Measurements from ENCODE around the gene SEMA4D.

Gene SEMA4D

DNA sequence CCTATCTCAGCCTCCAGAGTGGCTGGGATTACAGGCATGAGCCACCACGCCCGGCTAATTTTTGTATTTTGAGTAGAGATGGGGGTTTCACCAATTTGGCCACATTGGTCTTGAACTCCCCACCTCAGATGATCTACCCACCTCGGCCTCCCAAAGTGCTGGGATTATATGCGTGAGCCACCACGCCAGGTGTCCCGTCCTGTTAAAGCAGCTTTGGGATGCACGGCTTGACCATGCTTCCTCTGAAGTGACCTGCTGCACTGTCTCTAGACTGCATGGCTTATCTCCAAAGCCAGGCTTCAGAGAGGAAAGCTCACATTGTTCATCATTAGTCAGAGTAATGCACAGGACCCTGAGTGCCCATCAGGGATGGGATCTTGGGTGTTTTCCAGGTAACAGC is 45.4 kb downstream of the SEMA4D start:
- H3K27ac ChIP-seq: no peak overlapping the region
- TF ChIP-seq, protein P1, sequence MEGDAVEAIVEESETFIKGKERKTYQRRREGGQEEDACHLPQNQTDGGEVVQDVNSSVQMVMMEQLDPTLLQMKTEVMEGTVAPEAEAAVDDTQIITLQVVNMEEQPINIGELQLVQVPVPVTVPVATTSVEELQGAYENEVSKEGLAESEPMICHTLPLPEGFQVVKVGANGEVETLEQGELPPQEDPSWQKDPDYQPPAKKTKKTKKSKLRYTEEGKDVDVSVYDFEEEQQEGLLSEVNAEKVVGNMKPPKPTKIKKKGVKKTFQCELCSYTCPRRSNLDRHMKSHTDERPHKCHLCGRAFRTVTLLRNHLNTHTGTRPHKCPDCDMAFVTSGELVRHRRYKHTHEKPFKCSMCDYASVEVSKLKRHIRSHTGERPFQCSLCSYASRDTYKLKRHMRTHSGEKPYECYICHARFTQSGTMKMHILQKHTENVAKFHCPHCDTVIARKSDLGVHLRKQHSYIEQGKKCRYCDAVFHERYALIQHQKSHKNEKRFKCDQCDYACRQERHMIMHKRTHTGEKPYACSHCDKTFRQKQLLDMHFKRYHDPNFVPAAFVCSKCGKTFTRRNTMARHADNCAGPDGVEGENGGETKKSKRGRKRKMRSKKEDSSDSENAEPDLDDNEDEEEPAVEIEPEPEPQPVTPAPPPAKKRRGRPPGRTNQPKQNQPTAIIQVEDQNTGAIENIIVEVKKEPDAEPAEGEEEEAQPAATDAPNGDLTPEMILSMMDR (conservative IDR thresholded peaks at IDR 0.05): no peak

DNA sequence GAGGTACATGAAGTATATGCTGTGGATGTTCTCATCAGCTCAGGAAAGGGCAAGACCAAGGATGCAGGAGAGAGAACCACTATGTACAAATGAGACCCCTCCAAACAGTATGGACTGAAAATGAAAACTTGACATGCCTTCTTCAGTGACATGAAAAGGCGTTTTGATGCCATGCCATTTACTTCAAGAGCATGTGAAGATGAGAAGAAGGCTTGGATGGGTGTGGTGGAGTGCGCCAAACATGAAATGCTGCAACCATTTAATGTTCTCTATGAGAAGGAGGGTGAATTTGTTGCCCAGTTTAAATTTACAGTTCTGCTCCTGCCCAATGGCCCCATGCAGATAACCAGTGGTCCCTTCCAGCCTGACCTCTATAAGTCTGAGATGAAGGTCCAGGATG is 47.7 kb downstream of the SEMA4D start:
- TF ChIP-seq, protein P1 (conservative IDR thresholded peaks at IDR 0.05): no peak
- H3K27ac ChIP-seq: no peak overlapping the region

DNA sequence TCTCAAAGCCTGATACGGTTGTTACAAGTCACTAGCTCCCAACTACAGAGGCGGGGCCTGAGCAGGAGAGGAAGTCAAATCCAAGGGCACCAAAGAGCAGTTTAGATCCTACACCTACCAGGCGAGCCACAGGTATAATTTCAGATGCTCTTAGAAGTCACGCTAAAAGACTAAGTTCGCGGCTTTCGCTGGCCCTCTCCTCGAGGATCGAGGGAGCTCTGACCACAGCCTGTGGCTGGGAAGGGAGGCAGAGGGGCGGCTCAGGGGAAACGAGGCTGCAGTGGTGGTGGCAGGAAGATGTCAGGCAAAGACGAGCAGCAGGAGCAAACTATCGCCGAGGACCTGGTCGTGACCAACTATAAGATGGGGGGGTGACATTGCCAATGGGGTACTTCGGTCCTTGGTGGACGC is 48.6 kb downstream of the SEMA4D start:
- TF ChIP-seq, protein P1 (conservative IDR thresholded peaks at IDR 0.05): no peak
- H3K27ac ChIP-seq: no peak overlapping the region

DNA sequence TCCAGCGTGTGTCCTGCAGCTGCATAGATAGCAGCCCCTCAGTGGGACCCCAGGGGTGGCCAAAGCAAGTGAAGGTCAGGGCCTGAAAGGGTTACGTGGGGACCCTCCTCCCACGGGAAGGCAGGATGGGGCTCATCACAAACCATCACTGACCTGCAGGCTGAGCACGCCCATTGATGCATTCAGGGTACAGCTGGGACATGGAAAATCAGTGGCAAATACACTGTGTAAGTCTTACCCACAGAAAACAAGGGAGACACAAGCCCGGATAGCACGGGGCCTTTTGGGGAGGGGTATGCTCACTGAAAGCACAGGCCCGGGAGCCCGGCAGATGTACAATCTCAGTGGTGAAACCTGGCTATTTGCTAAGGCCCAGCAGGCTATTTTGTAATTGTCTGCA is 49.1 kb downstream of the SEMA4D start:
- TF ChIP-seq, protein P1 (conservative IDR thresholded peaks at IDR 0.05): no peak
- no peak overlapping the region for H3K27ac ChIP-seq

DNA sequence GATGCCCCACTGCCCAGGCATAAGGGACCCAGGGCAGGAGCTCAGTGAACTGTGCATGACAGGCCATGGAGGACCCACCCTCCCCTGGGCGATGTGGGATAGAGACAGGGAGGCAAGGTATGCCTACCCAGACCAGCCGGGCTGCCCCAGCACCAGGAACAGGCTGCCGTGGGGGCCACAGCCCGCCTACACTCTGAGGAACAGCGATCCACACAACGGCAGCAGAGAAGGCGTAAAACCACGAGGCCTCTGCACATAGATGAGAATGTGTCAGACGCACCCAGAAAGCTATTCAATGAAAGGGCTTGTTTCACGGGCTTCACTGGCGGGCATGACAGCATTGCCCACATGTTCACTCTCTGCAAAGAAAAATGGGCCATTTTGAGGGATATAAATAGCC is 49.5 kb downstream of the SEMA4D start:
- H3K27ac ChIP-seq: no peak overlapping the region

DNA sequence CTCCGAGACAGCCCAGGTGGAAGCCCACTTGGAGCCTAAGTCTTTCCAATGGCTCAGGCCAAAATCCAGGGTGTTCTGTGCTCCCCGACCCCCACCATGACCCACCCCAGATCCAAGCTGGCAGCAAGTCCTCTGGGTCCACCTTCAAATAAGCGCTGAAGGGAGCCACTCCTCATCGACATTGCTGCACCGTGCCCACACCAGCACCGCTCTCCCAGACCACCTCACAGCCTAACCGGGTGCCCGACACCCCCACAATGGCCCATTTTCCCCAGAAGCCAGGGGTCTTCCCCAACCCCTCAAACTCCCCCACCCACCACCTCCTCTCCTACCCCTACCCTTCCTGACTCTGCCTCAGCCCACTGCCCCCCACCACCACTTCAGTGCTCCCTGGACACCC is 50.5 kb downstream of the SEMA4D start:
- no peak overlapping the region for H3K27ac ChIP-seq
- TF ChIP-seq, protein P1 (conservative IDR thresholded peaks at IDR 0.05): no peak

More for the DNA sequence above, 49.5 kb downstream of the SEMA4D start:
- TF ChIP-seq, protein P1 (conservative IDR thresholded peaks at IDR 0.05): no peak

DNA sequence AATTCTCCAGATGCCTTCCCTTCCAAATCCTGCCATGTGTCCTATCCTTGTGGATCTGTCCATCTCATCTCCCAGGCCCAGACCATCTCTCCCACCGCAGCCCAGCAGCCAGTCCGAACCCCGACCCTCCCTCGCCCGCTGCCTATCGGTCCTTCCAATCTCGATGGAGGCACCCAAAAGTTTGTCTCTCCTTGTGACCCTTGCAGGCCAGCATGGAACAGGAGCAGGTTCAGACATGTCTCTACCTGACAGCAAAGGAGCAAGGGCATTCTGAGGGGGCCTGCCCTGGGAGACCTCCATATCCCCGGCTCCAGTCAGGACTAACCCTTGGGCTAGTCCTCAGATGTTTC is 51.0 kb downstream of the SEMA4D start:
- no peak overlapping the region for H3K27ac ChIP-seq
- TF ChIP-seq, protein P1 (conservative IDR thresholded peaks at IDR 0.05): no peak

Measured in VCaP (cell line).